ENCODE results near the gene PLCXD1. TPM values are rescaled to one million over a fixed set of nuclear protein-coding genes. Genes with fewer than 3 reads are reported as not detected.
"Not testable (repeated sequence)": the region's sequence is repeated elsewhere in the genome, so short reads cannot be mapped to it uniquely, and the experiment has no call there.

Gene PLCXD1
- total RNA-seq, 2 donors from 2014 or later, result 18.3 to 61.7 TPM

GRCh38 chrX:257681-258289, 23.4 kb upstream of the PLCXD1 start:
- no peak for DNase-seq (ENCODE audit: low spot score)
- H3K9me3 Mint-ChIP-seq, result no peaks in the 10 kb centered on the region
- ATAC-seq, result no peak
- peaks cover 0 to 6% of the 10 kb centered on the region in 2 donors for H3K4me1 Mint-ChIP-seq (ENCODE audit: low read depth in 2 of 2)
- no peaks in the 10 kb centered on the region for H3K27me3 Mint-ChIP-seq
- no peak overlapping the region for H3K4me3 Mint-ChIP-seq
- no peak overlapping the region for H3K27ac Mint-ChIP-seq
- no peaks in the 10 kb centered on the region for H3K36me3 Mint-ChIP-seq

DNA sequence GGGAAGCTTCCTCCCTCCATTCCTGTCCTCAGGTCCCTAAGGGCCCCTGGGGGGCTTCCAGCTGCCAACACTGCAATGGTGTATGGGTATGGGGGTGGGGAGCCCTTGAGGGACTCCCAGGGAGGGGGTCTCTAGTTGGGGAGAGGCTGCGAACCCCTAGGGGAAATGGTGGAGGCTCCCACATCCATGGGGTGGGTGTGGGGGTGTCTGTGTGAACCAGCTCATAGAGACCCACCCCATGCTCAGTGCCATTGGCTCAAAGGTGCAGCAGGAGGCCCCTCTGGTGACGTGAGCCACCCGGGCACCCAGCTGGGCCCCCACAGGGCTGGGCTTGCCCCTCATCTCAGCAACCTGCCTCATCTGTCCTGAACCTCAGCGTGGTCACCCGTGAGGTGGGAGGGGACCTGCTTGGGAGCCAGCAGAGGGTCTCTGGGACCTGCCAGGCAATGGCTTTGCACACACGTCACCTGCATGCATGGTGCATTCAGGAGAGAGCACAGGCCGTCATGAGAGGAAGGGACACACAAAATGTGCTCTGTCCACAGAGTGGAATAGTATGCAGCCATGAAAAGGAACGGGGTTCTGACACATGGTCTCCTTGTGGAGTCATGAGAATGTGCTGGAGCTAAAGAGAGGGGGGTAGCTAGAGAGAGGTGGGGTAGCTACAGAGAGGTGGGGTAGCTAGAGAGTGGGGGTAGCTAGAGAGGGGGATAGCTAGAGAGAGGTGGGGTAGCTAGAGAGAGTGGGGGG, 22.7 kb upstream of the PLCXD1 start:
- no peak for ATAC-seq
- peaks cover 0 to 4% of the 10 kb centered on the region in 2 donors for H3K4me1 Mint-ChIP-seq (ENCODE audit: low read depth in 2 of 2)
- no peak overlapping the region for H3K27ac Mint-ChIP-seq
- no peaks in the 10 kb centered on the region for H3K27me3 Mint-ChIP-seq
- no peaks in the 10 kb centered on the region for H3K9me3 Mint-ChIP-seq
- H3K36me3 Mint-ChIP-seq, result no peaks in the 10 kb centered on the region
- no peak for DNase-seq (ENCODE audit: low spot score)
- no peak overlapping the region for H3K4me3 Mint-ChIP-seq

DNA sequence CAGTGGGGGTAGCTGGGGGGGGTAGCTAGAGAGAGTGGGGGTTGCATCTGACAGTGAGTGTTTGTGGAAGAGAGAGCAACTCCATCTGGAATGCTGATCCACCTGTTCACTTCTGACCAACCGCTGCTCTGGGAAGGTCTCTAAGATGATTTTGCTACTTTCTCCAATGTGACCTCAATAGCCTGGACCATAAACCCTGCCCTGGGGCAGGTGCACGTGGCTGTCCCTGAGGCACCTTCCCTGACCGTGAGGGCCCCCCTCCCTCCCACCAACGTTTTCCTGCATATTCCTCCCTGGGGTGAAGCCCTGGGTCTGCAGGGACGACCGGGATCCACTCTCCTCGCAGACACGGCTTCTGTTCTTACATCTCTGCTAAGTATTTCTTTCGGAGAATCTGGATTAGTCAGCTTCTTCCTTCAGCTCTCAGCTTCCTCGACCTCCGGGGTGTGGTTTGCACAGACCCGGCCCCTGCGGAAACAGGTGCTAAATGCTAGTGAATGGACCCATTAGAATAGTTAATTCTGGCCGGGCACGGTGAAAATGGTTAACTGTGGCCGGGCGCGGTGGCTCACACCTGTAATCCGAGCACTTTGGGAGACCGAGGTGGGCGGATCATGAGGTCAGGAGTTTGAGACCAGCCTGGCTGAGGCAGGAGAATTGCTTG, 21.4 kb upstream of the PLCXD1 start:
- Mint-ChIP-seq H3K4me3 (no peak overlapping the region), H3K4me1 (ENCODE audit: low read depth in 2 of 2) (peaks cover 0 to 4% of the 10 kb centered on the region in 2 donors), H3K27me3 (no peaks in the 10 kb centered on the region), H3K27ac (peak overlapping the region in 1 of 2 donors; percentile 54), H3K36me3 (no peaks in the 10 kb centered on the region), H3K9me3 (no peaks in the 10 kb centered on the region)
- ATAC-seq (peak in 1 of 2 donors; percentile 60), DNase-seq (ENCODE audit: low spot score) (no peak)

- DNase-seq (ENCODE audit: low spot score) (no peak), ATAC-seq (no peak)
- Mint-ChIP-seq H3K27ac (no peak overlapping the region), H3K9me3 (no peaks in the 10 kb centered on the region), H3K4me3 (no peak overlapping the region), H3K4me1 (ENCODE audit: low read depth in 2 of 2) (peaks cover 0 to 4% of the 10 kb centered on the region in 2 donors), H3K36me3 (no peaks in the 10 kb centered on the region), H3K27me3 (no peaks in the 10 kb centered on the region)
Observed at GRCh38 chrX:261167-261918, 19.8 kb upstream of the PLCXD1 start.

DNA sequence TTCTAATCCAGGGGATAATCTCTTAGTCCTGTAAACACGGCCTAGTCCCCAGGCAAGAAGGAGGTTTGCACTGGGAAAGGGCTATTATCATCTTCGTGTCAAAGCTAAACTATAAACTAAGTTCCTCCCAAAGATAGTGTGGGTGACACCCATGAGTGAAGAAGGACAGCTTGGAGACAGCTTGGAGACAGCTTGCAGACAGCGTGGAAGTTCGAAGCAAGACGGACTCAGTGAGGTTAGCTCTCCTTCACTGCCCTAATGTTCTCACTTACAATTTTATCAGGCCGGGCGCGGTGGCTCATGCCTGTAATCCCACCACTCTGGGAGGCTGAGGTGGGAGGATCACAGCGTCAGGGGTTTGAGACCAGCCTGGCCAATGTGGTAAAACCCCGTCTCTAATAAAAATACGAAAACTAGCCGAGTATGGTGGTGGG, 19.2 kb upstream of the PLCXD1 start:
- DNase-seq (ENCODE audit: low spot score) (no peak), ATAC-seq (no peak)
- no peak overlapping the region for H3K4me3 Mint-ChIP-seq
- H3K27ac Mint-ChIP-seq, result no peak overlapping the region
- no peaks in the 10 kb centered on the region for H3K27me3 Mint-ChIP-seq
- no peaks in the 10 kb centered on the region for H3K36me3 Mint-ChIP-seq
- H3K4me1 Mint-ChIP-seq (ENCODE audit: low read depth in 2 of 2), result peaks cover 0 to 4% of the 10 kb centered on the region in 2 donors
- no peaks in the 10 kb centered on the region for H3K9me3 Mint-ChIP-seq

DNA sequence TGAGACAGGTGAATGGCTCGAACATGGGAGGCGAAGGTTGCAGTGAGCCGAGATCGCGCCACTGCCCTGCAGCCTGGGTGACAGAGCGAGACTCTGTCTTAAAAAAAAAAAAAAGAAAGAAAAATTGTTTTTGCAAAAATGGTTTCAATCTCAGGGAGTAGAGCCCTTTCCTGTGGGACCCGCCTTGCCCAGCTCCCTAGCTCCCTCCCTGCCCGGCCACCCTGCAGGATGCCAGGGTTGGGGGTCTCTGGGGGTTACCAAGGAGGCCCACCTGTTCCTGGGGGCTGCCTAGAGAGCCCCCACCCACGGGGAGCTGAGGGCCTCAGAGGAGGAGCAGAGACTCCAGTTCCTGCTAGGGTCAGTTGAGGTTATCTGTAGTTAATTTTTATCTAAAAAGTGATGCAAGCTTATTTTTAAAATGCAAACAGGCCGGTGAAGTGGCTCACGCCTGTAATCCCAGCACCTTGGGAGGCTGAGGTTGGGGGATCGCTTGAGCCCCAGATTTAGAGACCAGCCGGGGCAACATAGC, 18.7 kb upstream of the PLCXD1 start:
- H3K4me1 Mint-ChIP-seq (ENCODE audit: low read depth in 2 of 2), result peaks cover 0 to 4% of the 10 kb centered on the region in 2 donors
- H3K36me3 Mint-ChIP-seq, result no peaks in the 10 kb centered on the region
- no peaks in the 10 kb centered on the region for H3K9me3 Mint-ChIP-seq
- H3K27ac Mint-ChIP-seq, result no peak overlapping the region
- no peaks in the 10 kb centered on the region for H3K27me3 Mint-ChIP-seq
- ATAC-seq (no peak), DNase-seq (ENCODE audit: low spot score) (no peak)
- no peak overlapping the region for H3K4me3 Mint-ChIP-seq

DNA sequence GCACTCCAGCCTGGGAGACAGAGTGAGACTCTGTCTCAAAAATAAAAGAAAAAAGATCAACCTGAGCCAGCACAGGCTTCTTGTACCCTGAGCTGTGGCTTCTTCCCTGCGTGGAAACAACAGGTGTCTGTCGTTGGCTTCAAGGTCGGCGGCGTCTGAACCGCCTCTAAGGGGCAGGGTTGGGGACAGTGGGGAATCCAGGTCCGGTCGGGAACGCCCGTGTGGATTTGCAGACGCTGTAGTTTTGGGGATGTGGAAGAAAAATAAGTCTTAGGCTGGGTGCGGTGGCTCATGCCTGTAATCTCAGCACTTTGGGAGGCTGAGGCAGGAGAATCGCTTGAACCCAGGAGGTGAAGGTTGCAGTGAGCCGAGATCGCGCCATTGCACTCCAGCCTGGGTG, 17.2 kb upstream of the PLCXD1 start:
- ATAC-seq, H3K27ac Mint-ChIP-seq: not testable (repeated sequence)

DNA sequence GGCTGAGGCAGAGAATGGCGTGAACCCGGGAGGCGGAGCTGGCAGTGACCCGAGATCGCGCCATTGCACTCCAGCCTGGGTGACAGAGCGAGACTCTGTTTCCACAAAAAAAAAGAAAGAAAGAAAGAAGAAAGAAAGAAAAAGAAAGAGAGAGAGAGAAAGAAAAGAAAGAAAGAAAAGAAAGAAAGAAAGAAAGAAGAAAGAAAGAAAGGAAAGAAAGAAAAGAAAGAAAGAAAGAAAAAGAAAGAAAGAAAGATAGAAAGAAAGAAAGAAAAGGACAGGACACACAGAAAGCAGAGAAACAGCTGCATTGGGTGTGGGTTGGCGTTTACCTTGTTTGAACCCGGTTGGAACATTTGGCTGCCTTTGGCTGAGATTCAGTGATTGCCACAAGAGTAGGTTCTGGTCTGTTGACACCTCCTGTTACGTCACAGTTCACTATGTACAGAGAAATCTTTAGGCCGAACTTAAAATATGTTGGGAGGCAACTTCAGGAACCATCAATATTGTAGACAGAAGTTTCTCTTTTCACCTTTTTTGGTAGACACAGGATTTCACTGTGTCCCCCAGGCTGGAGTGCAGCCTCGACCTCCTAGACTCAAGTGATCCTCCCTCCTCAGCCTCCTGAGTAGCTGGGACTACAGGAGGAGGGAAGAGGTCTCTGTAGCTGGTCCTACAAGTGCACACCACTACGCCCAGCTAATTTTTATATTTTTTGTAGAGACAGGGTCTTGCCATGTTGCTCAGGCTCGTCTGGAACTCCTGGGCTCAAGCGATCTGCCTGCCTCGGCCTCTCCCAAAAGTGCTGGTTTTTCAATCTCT, 16.3 kb upstream of the PLCXD1 start:
- no peaks in the 10 kb centered on the region for H3K27me3 Mint-ChIP-seq
- ATAC-seq, result no peak
- H3K9me3 Mint-ChIP-seq, result no peaks in the 10 kb centered on the region
- H3K4me3 Mint-ChIP-seq, result no peak overlapping the region
- no peak for DNase-seq (ENCODE audit: low spot score)
- peaks cover 0 to 2% of the 10 kb centered on the region in 2 donors for H3K4me1 Mint-ChIP-seq (ENCODE audit: low read depth in 2 of 2)
- peak overlapping the region in 1 of 2 donors; percentile 35 for H3K27ac Mint-ChIP-seq
- no peaks in the 10 kb centered on the region for H3K36me3 Mint-ChIP-seq

More for the DNA sequence above, 17.2 kb upstream of the PLCXD1 start:
- H3K27me3 Mint-ChIP-seq; H3K9me3 Mint-ChIP-seq; DNase-seq (ENCODE audit: low spot score); H3K36me3 Mint-ChIP-seq; H3K4me1 Mint-ChIP-seq (ENCODE audit: low read depth in 2 of 2); H3K4me3 Mint-ChIP-seq: not testable (repeated sequence)

- Mint-ChIP-seq H3K27ac (no peak overlapping the region), H3K4me3 (no peak overlapping the region), H3K27me3 (no peaks in the 10 kb centered on the region), H3K36me3 (no peaks in the 10 kb centered on the region), H3K4me1 (ENCODE audit: low read depth in 2 of 2) (no peaks in the 10 kb centered on the region), H3K9me3 (no peaks in the 10 kb centered on the region)
- ATAC-seq, result no peak
- no peak for DNase-seq (ENCODE audit: low spot score)
Observed at GRCh38 chrX:265502-265901, 15.7 kb upstream of the PLCXD1 start.

- DNase-seq (ENCODE audit: low spot score), result no peak
- Mint-ChIP-seq H3K9me3 (no peaks in the 10 kb centered on the region), H3K4me1 (ENCODE audit: low read depth in 2 of 2) (no peaks in the 10 kb centered on the region), H3K4me3 (no peak overlapping the region), H3K27me3 (no peaks in the 10 kb centered on the region), H3K27ac (no peak overlapping the region), H3K36me3 (no peaks in the 10 kb centered on the region)
- ATAC-seq, result no peak
Observed at GRCh38 chrX:267771-268261, 13.4 kb upstream of the PLCXD1 start.

GRCh38 chrX:270848-271367, 10.3 kb upstream of the PLCXD1 start:
- H3K27me3 Mint-ChIP-seq, result no peaks in the 10 kb centered on the region
- H3K4me3 Mint-ChIP-seq, result no peak overlapping the region
- DNase-seq (ENCODE audit: low spot score) (no peak), ATAC-seq (no peak)
- no peak overlapping the region for H3K27ac Mint-ChIP-seq
- H3K4me1 Mint-ChIP-seq (ENCODE audit: low read depth in 2 of 2), result peaks cover 0 to 4% of the 10 kb centered on the region in 2 donors
- H3K36me3 Mint-ChIP-seq, result no peaks in the 10 kb centered on the region
- no peaks in the 10 kb centered on the region for H3K9me3 Mint-ChIP-seq

DNA sequence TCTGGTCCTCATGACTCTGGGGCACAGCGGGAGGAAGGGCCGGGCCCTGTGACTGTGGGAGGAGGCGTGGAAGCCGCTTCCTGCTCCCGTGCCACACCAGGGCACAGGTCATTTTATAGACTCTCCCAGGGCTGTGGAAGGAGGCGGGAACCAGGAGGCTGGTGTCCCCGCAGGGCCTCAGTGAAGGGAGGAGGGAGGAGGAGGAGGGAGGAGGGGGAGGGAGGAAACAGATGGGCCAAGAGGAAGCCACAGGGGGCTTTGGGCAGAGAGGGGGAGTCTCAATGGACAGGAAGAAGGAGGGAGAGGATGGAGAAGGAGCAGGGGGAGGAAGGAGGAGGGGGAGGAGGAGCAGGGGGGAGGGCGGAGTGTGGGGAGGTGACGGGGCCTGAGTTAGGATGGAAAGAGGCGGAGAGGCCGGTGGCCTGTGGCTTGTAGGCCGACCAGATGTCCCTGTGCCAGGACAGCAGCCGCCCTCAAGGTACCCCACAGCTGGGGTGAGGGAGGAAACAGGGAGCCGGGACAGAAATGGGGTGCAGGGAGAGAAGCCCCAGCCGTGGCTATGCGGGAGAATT, 6.2 kb upstream of the PLCXD1 start:
- Mint-ChIP-seq H3K27ac (no peak overlapping the region), H3K27me3 (peaks cover 0 to 4% of the 10 kb centered on the region in 2 donors), H3K9me3 (no peaks in the 10 kb centered on the region), H3K4me1 (ENCODE audit: low read depth in 2 of 2) (peaks cover 0 to 11% of the 10 kb centered on the region in 2 donors), H3K4me3 (peak overlapping the region; percentile 56), H3K36me3 (no peaks in the 10 kb centered on the region)
- no peak for DNase-seq (ENCODE audit: low spot score)
- no peak for ATAC-seq

All from natural killer cell treated with Interleukin-12 subunit alpha and Interleukin-12 subunit beta and Interleukin-15 and Interleukin-18, amount 100 ng/mL, for 72 hours (primary cell).